Measurements from ENCODE around the gene SCMH1.

Gene SCMH1

GRCh38 chr1:41078193-41078592, 163.9 kb downstream of the SCMH1 start:
- no peak for DNase-seq

DNA sequence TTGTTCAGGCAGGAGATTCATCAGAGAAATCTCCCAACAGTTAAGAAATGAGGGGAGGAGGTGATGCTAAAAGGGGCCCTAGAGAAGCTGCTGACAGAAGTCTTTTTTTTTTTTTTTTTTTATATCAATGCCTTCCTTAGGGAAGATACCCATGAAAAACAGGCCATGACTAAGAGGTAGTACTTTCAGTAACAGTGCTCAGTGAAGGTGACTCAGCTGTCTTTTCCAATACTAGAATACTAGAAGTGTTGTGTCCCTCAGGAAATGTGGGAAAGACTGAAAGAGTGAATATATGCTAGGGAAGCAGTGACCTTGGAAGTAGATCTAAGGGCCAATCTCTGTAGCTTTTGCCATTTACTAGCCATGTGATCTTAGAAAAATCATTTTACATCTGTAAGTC, 168.1 kb downstream of the SCMH1 start:
- no peak for DNase-seq

DNA sequence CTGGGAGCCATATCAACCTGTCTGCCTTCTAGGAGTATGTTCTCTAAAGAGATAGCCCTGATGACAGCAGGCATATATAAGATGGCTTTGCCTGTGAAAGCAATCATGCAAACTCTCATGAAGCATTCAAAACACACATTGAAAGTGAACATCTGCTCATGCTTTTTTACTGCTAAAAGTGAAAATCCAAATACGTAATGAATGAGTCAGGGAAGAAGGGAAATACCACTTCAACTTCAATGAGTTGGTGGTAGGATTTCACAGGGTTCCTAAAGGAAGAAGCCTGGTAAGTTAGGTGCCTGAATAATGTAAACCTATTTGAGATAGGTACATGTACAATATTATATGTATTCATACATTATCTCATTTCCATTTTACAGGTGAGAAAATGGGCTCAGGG, 170.1 kb downstream of the SCMH1 start:
- no peak for DNase-seq

DNA sequence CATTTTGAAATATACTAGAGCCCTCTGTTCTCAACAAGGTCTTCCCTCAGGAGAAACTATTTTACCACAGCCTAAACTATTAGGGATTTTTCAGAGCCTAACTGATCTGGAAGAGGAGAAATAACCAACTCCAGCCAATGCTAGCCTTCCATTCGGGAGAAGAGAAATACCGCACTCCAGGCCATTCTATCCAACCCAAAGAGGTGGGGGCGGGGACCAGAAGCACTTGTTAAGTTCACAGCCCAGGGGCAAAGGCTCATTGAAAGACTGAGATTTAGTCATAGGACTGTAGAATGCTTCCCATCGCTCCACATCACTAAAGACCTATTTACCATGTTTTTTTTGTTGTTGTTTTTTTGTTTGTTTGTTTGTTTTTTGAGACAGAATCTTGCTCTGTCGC, 185.2 kb downstream of the SCMH1 start:
- no peak for DNase-seq

DNA sequence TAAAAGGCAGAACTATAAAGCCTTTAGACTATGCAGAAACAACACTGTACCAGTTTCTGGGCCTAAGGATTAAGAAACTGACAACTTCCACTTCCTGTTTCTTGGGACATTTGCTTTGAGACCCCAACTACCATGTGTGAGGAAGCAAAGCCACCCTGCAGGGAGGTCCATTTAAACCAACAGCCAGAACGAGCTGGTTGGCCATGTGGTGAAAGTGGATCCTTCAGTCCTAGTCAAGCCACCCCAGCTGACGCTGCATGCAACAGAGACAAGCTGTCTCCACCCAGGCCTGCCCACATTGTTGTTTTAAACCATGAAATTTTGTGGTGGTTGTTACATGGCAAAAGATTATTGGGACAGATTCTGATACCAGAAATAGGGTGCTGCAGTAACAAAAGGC, 188.8 kb downstream of the SCMH1 start:
- no peak for DNase-seq

- DNase-seq = no peak
Observed at GRCh38 chr1:41051022-41051421, 191.1 kb downstream of the SCMH1 start.

DNA sequence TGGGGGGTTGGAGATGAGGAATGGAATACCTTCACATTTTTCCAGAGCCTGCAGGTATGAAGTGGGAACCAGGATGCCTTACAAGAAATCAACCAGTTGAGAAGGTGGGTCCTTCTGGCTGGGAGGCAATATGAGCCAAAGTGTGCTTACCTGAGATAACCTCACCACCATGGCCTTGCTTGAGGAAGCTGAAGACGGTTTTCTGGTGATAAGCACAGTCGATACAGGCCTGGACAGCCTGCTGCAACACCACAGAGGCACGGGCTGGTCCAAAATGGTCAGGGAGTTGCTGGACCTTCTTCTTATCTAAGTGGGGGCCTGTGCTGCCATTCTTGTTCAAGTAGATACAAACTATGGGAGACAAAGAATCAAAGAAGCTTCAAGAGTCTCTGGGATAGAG, 193.6 kb downstream of the SCMH1 start:
- DNase-seq = no peak

- no peak for DNase-seq
Observed at GRCh38 chr1:41046347-41046775, 195.7 kb downstream of the SCMH1 start.

- no peak for DNase-seq
Observed at GRCh38 chr1:41045740-41046139, 196.4 kb downstream of the SCMH1 start.

- no peak for DNase-seq
Observed at GRCh38 chr1:41044187-41044586, 197.9 kb downstream of the SCMH1 start.

DNA sequence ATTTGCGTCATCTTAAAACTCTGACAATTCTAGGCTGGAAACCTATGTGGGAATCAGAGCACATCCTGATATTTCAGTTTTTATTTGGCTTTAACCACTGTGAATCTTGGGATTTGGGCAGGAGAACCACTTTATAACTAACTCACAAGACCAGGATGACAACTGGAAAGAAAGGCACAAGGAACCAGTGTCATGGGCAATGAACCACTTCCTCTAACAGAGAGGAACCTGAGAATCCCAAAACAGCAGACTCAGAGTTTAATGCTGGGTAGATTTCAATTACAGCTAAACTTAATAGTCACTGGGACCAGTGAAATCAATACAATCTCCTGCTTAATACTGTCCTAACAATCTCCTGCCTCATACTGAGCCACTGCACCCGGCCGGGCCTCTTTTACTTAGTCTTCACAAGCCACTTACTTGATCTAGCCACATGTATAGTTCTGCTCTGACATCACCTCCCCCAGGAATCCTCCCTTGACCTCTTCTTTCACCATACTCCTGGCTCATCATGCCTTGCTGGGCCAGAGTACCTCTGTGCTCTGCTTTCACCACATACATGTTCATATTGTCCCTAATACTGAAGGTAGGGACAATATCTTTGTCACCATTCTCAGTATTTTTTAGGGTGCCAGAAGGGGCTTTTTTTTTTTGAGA, 200.4 kb downstream of the SCMH1 start:
- no peak for DNase-seq

DNA sequence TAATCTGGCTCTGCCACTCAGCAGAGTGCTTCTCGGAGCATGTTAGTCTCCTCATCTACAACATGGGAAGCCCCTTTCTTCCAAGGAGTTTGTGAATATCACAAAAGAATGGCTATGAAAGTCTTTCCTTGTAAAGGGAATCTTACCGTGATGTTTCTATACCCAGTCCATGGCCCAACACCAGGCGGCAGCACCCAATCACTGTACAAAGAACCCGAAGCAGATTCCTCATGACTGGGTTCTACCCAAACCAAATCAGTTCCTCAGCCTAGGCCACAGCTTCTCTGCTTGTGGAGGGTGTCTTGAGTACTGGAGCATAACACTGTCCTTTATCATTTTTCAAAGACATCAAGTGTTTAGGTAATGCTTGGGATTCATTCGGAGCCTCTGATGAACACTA, 204.0 kb downstream of the SCMH1 start:
- no peak for DNase-seq

DNA sequence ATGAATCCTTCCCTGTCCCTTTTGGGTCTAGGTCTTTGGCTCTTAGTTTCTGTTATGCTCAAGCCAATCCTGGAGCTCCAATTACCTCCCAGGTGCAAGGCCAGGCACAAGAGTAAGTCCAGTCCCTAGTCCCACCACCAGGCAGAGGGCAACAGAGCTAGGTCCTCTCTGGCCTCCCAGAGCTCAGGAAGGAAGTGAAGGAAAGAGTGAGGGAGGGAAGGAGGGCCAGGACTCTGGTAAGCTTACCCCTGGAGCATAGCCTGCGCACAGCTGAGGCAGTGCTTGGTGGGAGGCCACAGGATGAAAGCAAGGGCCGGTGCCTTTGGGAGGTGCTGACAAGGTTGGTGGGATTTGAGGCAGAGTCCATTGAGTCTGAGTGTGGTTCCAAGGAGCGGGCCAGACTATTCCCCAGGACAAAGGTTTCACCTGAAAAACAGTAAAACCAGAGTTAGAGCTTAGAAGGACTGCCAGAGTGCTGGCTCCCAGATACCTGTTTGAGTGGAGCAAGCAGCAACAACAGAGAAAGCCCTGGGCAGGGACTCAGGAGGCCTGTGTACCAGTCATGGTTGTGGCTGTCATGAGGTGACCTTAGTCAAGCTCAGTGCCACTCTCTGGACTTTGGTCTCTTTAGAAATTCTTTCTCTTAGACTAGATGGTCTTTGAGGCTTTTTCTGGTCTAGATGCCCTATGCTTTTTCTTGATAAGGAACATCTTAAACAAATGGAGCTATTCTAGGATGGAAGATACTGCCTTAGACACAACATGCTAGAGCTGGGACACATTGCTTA, 204.8 kb downstream of the SCMH1 start:
- DNase-seq = no peak

DNA sequence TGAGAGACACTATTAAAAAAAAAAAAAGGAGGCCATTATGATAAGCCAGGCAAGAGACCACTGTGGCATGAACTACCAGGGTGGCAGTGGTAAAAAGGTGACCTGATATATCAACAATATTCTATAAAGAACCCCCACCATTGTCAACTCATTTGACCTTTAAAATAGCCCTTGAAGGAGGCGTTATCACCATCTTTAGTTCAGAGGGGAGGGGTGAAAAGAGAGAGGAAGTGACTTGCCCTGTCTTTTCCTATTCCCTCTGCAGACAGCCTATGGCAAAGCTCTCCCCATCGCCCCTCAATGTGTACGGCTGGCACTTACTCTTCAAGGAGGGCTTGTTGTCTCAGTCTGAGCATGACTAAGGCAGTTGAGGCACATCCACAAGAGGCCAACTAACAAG, 208.8 kb downstream of the SCMH1 start:
- no peak for DNase-seq

DNA sequence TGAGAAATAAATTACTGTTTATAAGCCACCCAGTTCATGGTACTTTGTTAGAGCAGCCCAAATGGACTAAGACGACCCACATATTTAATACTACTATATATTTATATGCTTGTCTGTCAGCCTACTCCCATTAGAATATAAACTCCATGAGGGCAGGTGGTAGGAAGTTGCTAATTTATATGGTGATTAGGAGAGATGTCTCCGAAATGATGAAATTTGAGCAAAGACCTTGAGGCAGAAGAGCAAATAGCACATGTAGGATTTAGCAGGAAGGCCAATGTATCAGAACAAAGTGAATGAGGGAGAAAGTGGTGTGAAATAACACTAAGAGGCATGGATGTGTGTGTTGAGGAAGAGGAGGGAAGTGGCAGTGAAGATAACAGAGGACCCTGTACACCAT, 210.0 kb downstream of the SCMH1 start:
- no peak for DNase-seq

- no peak for DNase-seq
Observed at GRCh38 chr1:41030872-41031616, 211.1 kb downstream of the SCMH1 start.

- DNase-seq = no peak
Observed at GRCh38 chr1:41028034-41028642, 214.0 kb downstream of the SCMH1 start.

DNA sequence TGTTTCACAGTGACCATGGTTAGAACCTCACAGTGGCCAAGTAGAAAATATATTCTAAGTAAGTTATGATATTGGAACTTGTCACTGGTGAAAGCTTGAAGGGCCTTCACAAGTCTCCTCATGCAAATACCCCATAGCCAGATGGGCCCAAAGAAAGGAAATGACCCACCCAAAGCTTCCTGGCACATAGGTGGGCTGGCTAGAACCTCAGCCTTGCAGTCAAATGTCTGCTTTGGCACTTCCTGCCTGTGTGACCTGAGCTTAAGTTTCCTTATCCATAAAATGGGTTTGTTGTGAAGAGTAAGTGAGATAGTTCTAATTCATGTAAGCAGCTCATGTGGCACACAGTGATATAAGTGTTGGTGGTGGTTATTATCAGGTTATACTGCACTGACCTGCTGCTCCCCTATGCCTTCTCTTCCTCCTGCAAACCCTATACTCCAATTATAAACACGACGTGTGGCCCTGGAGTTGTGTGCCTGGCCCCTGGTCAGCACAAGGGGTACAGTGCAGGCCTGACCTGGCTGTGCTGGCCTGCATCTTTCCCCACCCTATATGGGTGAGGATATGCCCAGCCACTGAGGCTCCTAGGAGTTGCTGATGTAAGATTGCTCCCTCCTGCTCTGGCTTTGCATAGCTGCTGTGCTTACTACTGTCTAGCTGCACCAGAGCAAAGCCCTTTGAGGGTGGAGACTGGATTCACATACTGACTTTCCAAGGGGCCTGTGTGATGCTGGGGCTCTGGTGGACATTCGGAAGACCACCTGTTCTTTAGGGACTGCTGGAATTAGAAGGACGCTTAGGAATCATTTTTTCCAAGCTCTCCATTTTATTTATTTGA, 215.9 kb downstream of the SCMH1 start:
- no peak for DNase-seq

- no peak for DNase-seq
Observed at GRCh38 chr1:41024953-41025352, 217.2 kb downstream of the SCMH1 start.

DNA sequence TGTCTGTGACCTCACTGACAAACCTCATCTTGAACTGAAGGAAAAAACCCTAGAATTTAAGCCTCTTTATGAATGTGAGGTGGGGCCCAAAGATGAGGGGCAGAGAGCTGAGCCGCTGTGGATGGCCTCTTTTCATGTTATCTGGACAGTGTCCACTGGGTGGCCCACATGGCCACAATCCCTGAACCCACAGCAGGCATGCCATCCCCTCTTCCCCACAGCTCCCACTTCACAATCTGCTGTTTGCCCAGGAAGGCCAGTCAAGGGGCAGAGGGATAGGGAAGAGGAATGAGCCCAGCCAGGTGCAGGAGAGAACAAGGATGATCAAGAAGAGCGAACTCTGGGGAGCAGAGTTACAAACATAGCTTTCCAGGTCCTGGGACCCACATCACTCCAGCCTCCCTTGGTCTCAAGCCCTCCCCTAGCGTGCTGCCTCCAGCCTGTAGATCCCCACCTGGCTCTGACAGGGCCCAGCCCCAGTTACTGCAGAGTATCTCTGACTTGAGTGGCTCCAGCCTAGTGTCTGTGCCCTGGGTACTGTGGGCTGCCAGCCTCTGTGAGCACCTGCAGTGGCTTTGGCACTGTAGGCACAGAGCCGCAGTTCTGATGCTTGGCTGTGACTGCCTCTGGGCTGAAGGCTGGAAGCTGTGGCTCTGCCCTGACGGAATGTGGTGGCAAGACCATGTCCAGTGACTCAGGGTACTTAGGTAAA, 218.7 kb downstream of the SCMH1 start:
- DNase-seq = no peak

GRCh38 chr1:41022424-41022823, 219.7 kb downstream of the SCMH1 start:
- DNase-seq = no peak

All from activated CD4-positive, alpha-beta T cell treated with anti-CD3 and anti-CD28 coated beads for 1 hour (primary cell).